HCT116 (cell line): Measurements from ENCODE around the gene COPS9. TPM values are rescaled to one million over a fixed set of nuclear protein-coding genes. Genes with fewer than 3 reads are reported as not detected.

Experiments used
- ATAC-seq: fragments of 200-7000 bp; cut with Tn5 transposase; 2 replicates; pipeline ENCODE4 v1.9.1; 2020; ENCODE audit warnings: mild to moderate bottlenecking, moderate library complexity
- BruUV-seq: library from RNA; stranded (reverse); fragments of 400-500 nt; replicated peaks from 2 replicates; lab custom pipeline; 2021; lab: Mats Ljungman, UMichigan
- CTCF ChIA-PET: fragments of 300-600 bp; sonication (Branson Sonifier 250); formaldehyde crosslinking; loops from one replicate; lab custom pipeline; 2021; ENCODE audit warnings: antibody characterized with exemption; lab: Charles Lee
- POLR2A ChIA-PET: fragments of 300-600, 350-600 bp; sonication (Branson Sonifier 250); formaldehyde crosslinking; loops from one replicate; lab custom pipeline; 2021; ENCODE audit warnings: antibody characterized with exemption; lab: Charles Lee
- RAD21 ChIA-PET, 2 experiments: fragments of 300-600 bp; sonication (Branson Sonifier 250); formaldehyde crosslinking; loops; one replicate each; lab custom pipeline; 2023; ENCODE audit warnings: low total read pairs in 2 of 2; ENCODE audit not compliant: uncharacterized antibody in 2 of 2, unreplicated experiment in 2 of 2, low non-redundant PET in 1 of 2; lab: Charles Lee
- DNase-seq: peaks from one replicate; pipeline ENCODE4 v3.0.0-alpha.2; 2010; ENCODE audit warnings: low read depth, low spot score
- H2AFZ ChIP-seq: fragments of 200-600 bp; shearing (Covaris generic), sonication (generic); 2 replicates; pipeline ENCODE4 v1.6.1; 2017; ENCODE audit warnings: low read depth, mixed run types, mixed read lengths, antibody characterized with exemption, low read length; ENCODE audit not compliant: poor library complexity, severe bottlenecking
- H3K27ac ChIP-seq: 2 replicates; pipeline ENCODE4 v1.5.1; 2012; ENCODE audit warnings: low read depth, low read length
- H3K27me3 ChIP-seq: fragments of 200-600 bp; sonication (generic); 2 replicates; pipeline ENCODE4 v1.6.1; 2016; ENCODE audit warnings: mixed run types, low read length, mixed read lengths; ENCODE audit not compliant: insufficient read depth
- H3K36me3 ChIP-seq, 2 experiments: fragments of 200-500 bp in 1 of 2; fragments of 200-600 bp in 1 of 2; sonication (Bioruptor generic) in 1 of 2; sonication (generic) in 1 of 2; 2 replicates each; pipeline versions ENCODE4 v1.5.1 to v1.6.1; 2014 to 2016; ENCODE audit warnings: low read length in 2 of 2, inconsistent platforms in 1 of 2, mixed read lengths in 1 of 2, mixed run types in 1 of 2; ENCODE audit not compliant: insufficient read depth in 2 of 2, control insufficient read depth in 1 of 2
- H3K4me1 ChIP-seq, 2 experiments: fragments of 200-600 bp in 1 of 2; sonication (generic) in 1 of 2; 2 replicates each; pipeline versions ENCODE4 v1.5.1 to v1.6.1; 2012 to 2017; ENCODE audit warnings: low read length in 2 of 2, inconsistent platforms in 1 of 2, mild to moderate bottlenecking in 1 of 2, mixed read lengths in 1 of 2, mixed run types in 1 of 2, moderate library complexity in 1 of 2; ENCODE audit not compliant: insufficient read depth in 2 of 2, control insufficient read depth in 1 of 2
- H3K4me2 ChIP-seq: fragments of 200-600 bp; sonication (generic); 2 replicates; pipeline ENCODE4 v1.6.1; 2017; ENCODE audit warnings: mixed run types, low read length, mixed read lengths
- H3K4me3 ChIP-seq, 2 experiments: fragments of 200-600 bp in 1 of 2; sonication (generic) in 1 of 2; replicated peaks in 1 of 2; 2 replicates each; pipeline ENCODE4 v1.5.1; 2011 to 2016; ENCODE audit warnings: low read length in 2 of 2, control low read depth in 1 of 2, low read depth in 1 of 2, mild to moderate bottlenecking in 1 of 2, mixed read lengths in 1 of 2, mixed run types in 1 of 2
- H3K79me2 ChIP-seq: fragments of 200-600 bp; sonication (generic); 2 replicates; pipeline ENCODE4 v1.6.1; 2017; ENCODE audit warnings: mild to moderate bottlenecking, mixed run types, low read length, moderate library complexity, mixed read lengths; ENCODE audit not compliant: insufficient read depth
- H3K9ac ChIP-seq: fragments of 200-600 bp; sonication (generic); 2 replicates; pipeline ENCODE4 v1.6.1; 2016; ENCODE audit warnings: low read length, mixed read lengths
- H3K9me2 ChIP-seq: fragments of 200-600 bp; sonication (generic), shearing (Covaris generic); 2 replicates; pipeline ENCODE4 v1.6.1; 2017; ENCODE audit warnings: mixed run types, mild to moderate bottlenecking, moderate library complexity; ENCODE audit not compliant: insufficient read depth
- H3K9me3 ChIP-seq, 2 experiments: fragments of 200-500 bp in 1 of 2; fragments of 200-600 bp in 1 of 2; sonication (Bioruptor generic) in 1 of 2; sonication (generic) in 1 of 2; 2 replicates each; pipeline ENCODE4 v1.6.1; 2014 to 2017; ENCODE audit warnings: low read length in 2 of 2, mixed read lengths in 2 of 2, inconsistent platforms in 1 of 2, low read depth in 1 of 2, mild to moderate bottlenecking in 1 of 2, mixed run types in 1 of 2, moderate library complexity in 1 of 2; ENCODE audit not compliant: control insufficient read depth in 1 of 2, insufficient read depth in 1 of 2
- H4K20me1 ChIP-seq: fragments of 200-600 bp; sonication (generic), shearing (Covaris generic); 2 replicates; pipeline ENCODE4 v1.6.1; 2017; ENCODE audit warnings: mixed run types, mild to moderate bottlenecking, moderate library complexity; ENCODE audit not compliant: insufficient read depth
- CBX3 ChIP-seq: IDR thresholded peaks from 2 replicates; pipeline ENCODE4 v1.6.1; 2012; ENCODE audit warnings: low read depth
- CEBPB ChIP-seq: IDR thresholded peaks from 2 replicates; pipeline ENCODE4 v1.6.1; 2012; ENCODE audit warnings: low read depth
- EGR1 ChIP-seq: IDR thresholded peaks from 2 replicates; pipeline ENCODE4 v1.6.1; 2012; ENCODE audit warnings: low read depth
- ELF1 ChIP-seq: IDR thresholded peaks from 2 replicates; pipeline ENCODE4 v1.6.1; 2012; ENCODE audit warnings: low read depth, borderline replicate concordance
- FOSL1 ChIP-seq: IDR thresholded peaks from 2 replicates; pipeline ENCODE4 v1.6.1; 2012; ENCODE audit warnings: low read depth
- JUND ChIP-seq: IDR thresholded peaks from 2 replicates; pipeline ENCODE4 v1.6.1; 2012
- MAX ChIP-seq: IDR thresholded peaks from 2 replicates; pipeline ENCODE4 v1.6.1; 2012
- POLR2A ChIP-seq: IDR thresholded peaks from 2 replicates; pipeline ENCODE4 v1.7.0; 2011; ENCODE audit warnings: borderline replicate concordance; ENCODE audit not compliant: insufficient read depth, insufficient read length; ENCODE audit errors: extremely low read depth
- RAD21 ChIP-seq: IDR thresholded peaks from 2 replicates; pipeline ENCODE4 v1.6.1; 2012; ENCODE audit warnings: low read depth, mild to moderate bottlenecking
- SIN3A ChIP-seq: IDR thresholded peaks from 2 replicates; pipeline ENCODE4 v1.6.1; 2012; ENCODE audit warnings: low read depth
- SP1 ChIP-seq: IDR thresholded peaks from 2 replicates; pipeline ENCODE4 v1.6.1; 2012; ENCODE audit warnings: low read depth
- TCF7L2 ChIP-seq: IDR thresholded peaks from 2 replicates; pipeline ENCODE4 v1.7.0; 2011; ENCODE audit warnings: borderline replicate concordance, inconsistent platforms; ENCODE audit not compliant: insufficient read depth, insufficient read length; ENCODE audit errors: extremely low read depth
- YY1 ChIP-seq: IDR thresholded peaks from 2 replicates; pipeline ENCODE4 v1.6.1; 2011; ENCODE audit warnings: low read length, low read depth, moderate library complexity, mild to moderate bottlenecking; ENCODE audit not compliant: insufficient replicate concordance; ENCODE audit errors: extremely low read depth
- ZFX ChIP-seq: fragments of 450-650 bp; IDR thresholded peaks from 2 replicates; pipeline ENCODE4 v1.6.1; 2017
- ZNF274 ChIP-seq: fragments of 200-500 bp; sonication (Bioruptor generic); IDR thresholded peaks from 2 replicates; pipeline ENCODE4 v1.6.1; 2014; ENCODE audit warnings: mild to moderate bottlenecking, low read depth, low read length, inconsistent platforms
- intact Hi-C: fragments of 100-400 bp; cut with micrococcal nuclease; formaldehyde crosslinking; loops from 2 replicates; pipeline ENCODE4 v1.10.0; 2022
- total RNA-seq: library from RNA; stranded (reverse); gene quantifications from one replicate; pipeline ENCODE4 v1.2.1, GENCODE V29; 2021; ENCODE audit not compliant: unreplicated experiment
- TF ChIP-seq, protein P1 (sequence below): IDR thresholded peaks from 2 replicates; pipeline ENCODE4 v1.6.1; 2012; ENCODE audit warnings: low read depth
- TF ChIP-seq, protein P2 (sequence below), 3 experiments: fragments of 200-600 bp in 1 of 3; sonication (generic) in 1 of 3; IDR thresholded peaks in 2 of 3; conservative IDR thresholded peaks in 1 of 3; 2 replicates each; pipeline ENCODE4 v1.5.1; 2012 to 2017; ENCODE audit warnings: low read depth in 2 of 3, low read length in 2 of 3, antibody characterized with exemption in 1 of 3, borderline replicate concordance in 1 of 3, control low read depth in 1 of 3, mild to moderate bottlenecking in 1 of 3, mixed read lengths in 1 of 3, mixed run types in 1 of 3, moderate library complexity in 1 of 3; ENCODE audit not compliant: insufficient read depth in 1 of 3
- TF ChIP-seq, protein P3 (sequence below): IDR thresholded peaks from 2 replicates; pipeline ENCODE4 v1.6.1; 2012
- TF ChIP-seq, protein P4 (sequence below): IDR thresholded peaks from 2 replicates; pipeline ENCODE4 v1.6.1; 2011; ENCODE audit warnings: mild to moderate bottlenecking, low read length, moderate library complexity; ENCODE audit not compliant: insufficient replicate concordance; ENCODE audit errors: extremely low read depth

Gene COPS9
- total RNA-seq, 1 experiment from 2014 or later, result 111 TPM

DNA sequence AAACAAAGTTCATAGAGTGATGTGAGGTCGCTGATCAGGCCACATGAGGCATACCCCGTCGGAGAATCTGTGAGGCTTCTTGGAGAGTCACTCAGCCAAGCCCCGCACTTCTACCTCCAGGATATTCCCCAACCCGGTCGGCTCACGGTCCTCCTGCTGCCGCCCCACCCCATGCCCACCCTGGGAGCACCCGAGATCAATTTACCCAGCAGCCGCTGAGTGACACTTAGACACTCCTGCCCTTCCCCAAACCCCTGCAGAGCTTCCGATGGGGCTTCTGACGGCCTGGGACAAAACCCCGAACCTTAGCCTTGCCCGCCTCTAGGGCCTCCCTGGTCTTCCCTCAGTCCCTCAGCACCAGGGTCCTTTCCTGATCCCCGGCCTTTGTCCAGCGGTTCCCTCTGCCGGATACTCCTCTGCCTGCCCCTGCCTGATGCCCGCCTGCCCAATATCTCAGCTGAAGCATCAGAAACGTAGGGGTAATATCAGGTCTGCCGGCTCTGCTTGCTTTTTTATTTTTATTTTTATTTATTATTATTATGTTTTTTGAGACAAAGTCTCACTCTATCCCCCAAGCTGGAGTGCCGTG is 23.2 kb upstream of the COPS9 start:
- CTCF ChIA-PET, result no interaction called here
- no peaks in the 10 kb centered on the region for H3K27me3 ChIP-seq
- RAD21 ChIA-PET, result no interaction called here
- H3K4me2 ChIP-seq, result no peak overlapping the region
- no peaks in the 10 kb centered on the region for H3K36me3 ChIP-seq
- no peaks in the 10 kb centered on the region for H3K4me1 ChIP-seq
- H3K9me2 ChIP-seq, result no peaks in the 10 kb centered on the region
- TF ChIP-seq ELF1 (no peak), CBX3 (no peak), POLR2A (no peak), EGR1 (no peak), RAD21 (no peak), CEBPB (no peak), SIN3A (no peak), SP1 (no peak), ZNF274 (no peak), MAX (no peak), YY1 (no peak), JUND (no peak), TCF7L2 (no peak), FOSL1 (no peak), ZFX (no peak)
- TF ChIP-seq, protein P1, sequence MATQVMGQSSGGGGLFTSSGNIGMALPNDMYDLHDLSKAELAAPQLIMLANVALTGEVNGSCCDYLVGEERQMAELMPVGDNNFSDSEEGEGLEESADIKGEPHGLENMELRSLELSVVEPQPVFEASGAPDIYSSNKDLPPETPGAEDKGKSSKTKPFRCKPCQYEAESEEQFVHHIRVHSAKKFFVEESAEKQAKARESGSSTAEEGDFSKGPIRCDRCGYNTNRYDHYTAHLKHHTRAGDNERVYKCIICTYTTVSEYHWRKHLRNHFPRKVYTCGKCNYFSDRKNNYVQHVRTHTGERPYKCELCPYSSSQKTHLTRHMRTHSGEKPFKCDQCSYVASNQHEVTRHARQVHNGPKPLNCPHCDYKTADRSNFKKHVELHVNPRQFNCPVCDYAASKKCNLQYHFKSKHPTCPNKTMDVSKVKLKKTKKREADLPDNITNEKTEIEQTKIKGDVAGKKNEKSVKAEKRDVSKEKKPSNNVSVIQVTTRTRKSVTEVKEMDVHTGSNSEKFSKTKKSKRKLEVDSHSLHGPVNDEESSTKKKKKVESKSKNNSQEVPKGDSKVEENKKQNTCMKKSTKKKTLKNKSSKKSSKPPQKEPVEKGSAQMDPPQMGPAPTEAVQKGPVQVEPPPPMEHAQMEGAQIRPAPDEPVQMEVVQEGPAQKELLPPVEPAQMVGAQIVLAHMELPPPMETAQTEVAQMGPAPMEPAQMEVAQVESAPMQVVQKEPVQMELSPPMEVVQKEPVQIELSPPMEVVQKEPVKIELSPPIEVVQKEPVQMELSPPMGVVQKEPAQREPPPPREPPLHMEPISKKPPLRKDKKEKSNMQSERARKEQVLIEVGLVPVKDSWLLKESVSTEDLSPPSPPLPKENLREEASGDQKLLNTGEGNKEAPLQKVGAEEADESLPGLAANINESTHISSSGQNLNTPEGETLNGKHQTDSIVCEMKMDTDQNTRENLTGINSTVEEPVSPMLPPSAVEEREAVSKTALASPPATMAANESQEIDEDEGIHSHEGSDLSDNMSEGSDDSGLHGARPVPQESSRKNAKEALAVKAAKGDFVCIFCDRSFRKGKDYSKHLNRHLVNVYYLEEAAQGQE, result no peak
- TF ChIP-seq, protein P2, sequence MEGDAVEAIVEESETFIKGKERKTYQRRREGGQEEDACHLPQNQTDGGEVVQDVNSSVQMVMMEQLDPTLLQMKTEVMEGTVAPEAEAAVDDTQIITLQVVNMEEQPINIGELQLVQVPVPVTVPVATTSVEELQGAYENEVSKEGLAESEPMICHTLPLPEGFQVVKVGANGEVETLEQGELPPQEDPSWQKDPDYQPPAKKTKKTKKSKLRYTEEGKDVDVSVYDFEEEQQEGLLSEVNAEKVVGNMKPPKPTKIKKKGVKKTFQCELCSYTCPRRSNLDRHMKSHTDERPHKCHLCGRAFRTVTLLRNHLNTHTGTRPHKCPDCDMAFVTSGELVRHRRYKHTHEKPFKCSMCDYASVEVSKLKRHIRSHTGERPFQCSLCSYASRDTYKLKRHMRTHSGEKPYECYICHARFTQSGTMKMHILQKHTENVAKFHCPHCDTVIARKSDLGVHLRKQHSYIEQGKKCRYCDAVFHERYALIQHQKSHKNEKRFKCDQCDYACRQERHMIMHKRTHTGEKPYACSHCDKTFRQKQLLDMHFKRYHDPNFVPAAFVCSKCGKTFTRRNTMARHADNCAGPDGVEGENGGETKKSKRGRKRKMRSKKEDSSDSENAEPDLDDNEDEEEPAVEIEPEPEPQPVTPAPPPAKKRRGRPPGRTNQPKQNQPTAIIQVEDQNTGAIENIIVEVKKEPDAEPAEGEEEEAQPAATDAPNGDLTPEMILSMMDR (IDR thresholded peaks at IDR 0.05 in 2 of 3, conservative IDR thresholded peaks at IDR 0.05 in 1 of 3; ENCODE audit: borderline replicate concordance in 1 of 3, insufficient read depth in 1 of 3, low read depth in 2 of 3, low read length in 2 of 3), result no peak
- TF ChIP-seq, protein P3, sequence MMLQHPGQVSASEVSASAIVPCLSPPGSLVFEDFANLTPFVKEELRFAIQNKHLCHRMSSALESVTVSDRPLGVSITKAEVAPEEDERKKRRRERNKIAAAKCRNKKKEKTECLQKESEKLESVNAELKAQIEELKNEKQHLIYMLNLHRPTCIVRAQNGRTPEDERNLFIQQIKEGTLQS, result no peak
- TF ChIP-seq, protein P4, sequence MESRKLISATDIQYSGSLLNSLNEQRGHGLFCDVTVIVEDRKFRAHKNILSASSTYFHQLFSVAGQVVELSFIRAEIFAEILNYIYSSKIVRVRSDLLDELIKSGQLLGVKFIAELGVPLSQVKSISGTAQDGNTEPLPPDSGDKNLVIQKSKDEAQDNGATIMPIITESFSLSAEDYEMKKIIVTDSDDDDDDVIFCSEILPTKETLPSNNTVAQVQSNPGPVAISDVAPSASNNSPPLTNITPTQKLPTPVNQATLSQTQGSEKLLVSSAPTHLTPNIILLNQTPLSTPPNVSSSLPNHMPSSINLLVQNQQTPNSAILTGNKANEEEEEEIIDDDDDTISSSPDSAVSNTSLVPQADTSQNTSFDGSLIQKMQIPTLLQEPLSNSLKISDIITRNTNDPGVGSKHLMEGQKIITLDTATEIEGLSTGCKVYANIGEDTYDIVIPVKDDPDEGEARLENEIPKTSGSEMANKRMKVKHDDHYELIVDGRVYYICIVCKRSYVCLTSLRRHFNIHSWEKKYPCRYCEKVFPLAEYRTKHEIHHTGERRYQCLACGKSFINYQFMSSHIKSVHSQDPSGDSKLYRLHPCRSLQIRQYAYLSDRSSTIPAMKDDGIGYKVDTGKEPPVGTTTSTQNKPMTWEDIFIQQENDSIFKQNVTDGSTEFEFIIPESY, result no peak
- H3K4me3 ChIP-seq, result no peak overlapping the region
- H3K79me2 ChIP-seq, result no peaks in the 10 kb centered on the region
- H3K9me3 ChIP-seq, result no peaks in the 10 kb centered on the region
- H4K20me1 ChIP-seq, result no peaks in the 10 kb centered on the region
- no TSS peak for BruUV-seq
- no peak overlapping the region for H3K27ac ChIP-seq
- DNase-seq (no peak), ATAC-seq (0 out of 2 replicates have a peak, but pooled peaks have one; percentile 30)
- H3K9ac ChIP-seq, result no peak overlapping the region
- no peak overlapping the region for H2AFZ ChIP-seq
- intact Hi-C loops, result no loop called here
- POLR2A ChIA-PET, result no interaction called here
